Neural progenitor cell (in vitro differentiated cells): ENCODE data around the gene ILRUN. TPM values are rescaled to one million over a fixed set of nuclear protein-coding genes. Genes with fewer than 3 reads are reported as not detected.
"Not testable (repeated sequence)": the region's sequence is repeated elsewhere in the genome, so short reads cannot be mapped to it uniquely, and the experiment has no call there.

Experiments
- DNase-seq: peaks from one replicate; pipeline ENCODE4 v3.0.0-alpha.2; 2016; ENCODE audit warnings: low spot score
- H2AFZ ChIP-seq: fragments of 200-600 bp; sonication (generic); replicated peaks from 2 replicates; pipeline ENCODE4 v1.6.1; 2016; ENCODE audit warnings: antibody characterized with exemption
- H3F3A ChIP-seq: fragments of 200-600 bp; sonication (generic); 2 replicates; pipeline ENCODE4 v1.6.1; 2016; ENCODE audit warnings: antibody characterized with exemption, low read depth
- H3K27ac ChIP-seq: fragments of 200-600 bp; sonication (generic); 2 replicates; pipeline ENCODE4 v1.5.1; 2016; ENCODE audit warnings: mild to moderate bottlenecking
- H3K27me3 ChIP-seq: fragments of 200-600 bp; sonication (generic); 2 replicates; pipeline ENCODE4 v1.6.1; 2016; ENCODE audit warnings: mild to moderate bottlenecking, moderate library complexity
- H3K36me3 ChIP-seq: fragments of 200-600 bp; sonication (generic); 2 replicates; pipeline ENCODE4 v1.5.1; 2016
- H3K4me1 ChIP-seq: fragments of 200-600 bp; sonication (generic); 2 replicates; pipeline ENCODE4 v1.6.1; 2016; ENCODE audit warnings: mixed run types
- H3K4me2 ChIP-seq: fragments of 200-600 bp; sonication (generic); 2 replicates; pipeline ENCODE4 v1.6.1; 2016
- H3K4me3 ChIP-seq: fragments of 200-600 bp; sonication (generic); 2 replicates; pipeline ENCODE4 v1.5.1; 2016
- H3K79me2 ChIP-seq: fragments of 200-600 bp; sonication (generic); 2 replicates; pipeline ENCODE4 v1.6.1; 2016; ENCODE audit warnings: low read depth
- H3K9ac ChIP-seq: fragments of 200-600 bp; sonication (generic); 2 replicates; pipeline ENCODE4 v1.6.1; 2016
- H3K9me3 ChIP-seq: fragments of 200-600 bp; sonication (generic); 2 replicates; pipeline ENCODE4 v1.5.1; 2016; ENCODE audit warnings: low read depth
- H4K20me1 ChIP-seq: fragments of 200-600 bp; sonication (generic); 2 replicates; pipeline ENCODE4 v1.6.1; 2016; ENCODE audit warnings: low read depth
- H3K27ac Mint-ChIP-seq: 3 replicates; pipeline ENCODE4 v1.8.0; 2021; ENCODE audit warnings: mixed read lengths
- H3K27me3 Mint-ChIP-seq: 2 replicates; pipeline ENCODE4 v1.8.0; 2022; ENCODE audit warnings: low read depth, mild to moderate bottlenecking, inconsistent platforms, moderate library complexity, mixed read lengths; ENCODE audit not compliant: insufficient read depth
- H3K36me3 Mint-ChIP-seq: 3 replicates; pipeline ENCODE4 v1.8.0; 2021; ENCODE audit warnings: mixed read lengths
- H3K4me1 Mint-ChIP-seq: 3 replicates; pipeline ENCODE4 v1.8.0; 2021; ENCODE audit warnings: mixed read lengths
- H3K4me3 Mint-ChIP-seq: 3 replicates; pipeline ENCODE4 v1.8.0; 2021; ENCODE audit warnings: mild to moderate bottlenecking, moderate library complexity, mixed read lengths
- H3K9me3 Mint-ChIP-seq: 3 replicates; pipeline ENCODE4 v1.8.0; 2020; ENCODE audit warnings: mixed read lengths
- EZH2 ChIP-seq: fragments of 200-600 bp; sonication (generic); IDR thresholded peaks from 2 replicates; pipeline ENCODE4 v1.6.1; 2017; ENCODE audit warnings: antibody characterized with exemption, mild to moderate bottlenecking, moderate library complexity
- EZH2phosphoT487 ChIP-seq: fragments of 200-600 bp; sonication (generic); IDR thresholded peaks from 2 replicates; pipeline ENCODE4 v1.6.1; 2017; ENCODE audit warnings: antibody characterized with exemption
- total RNA-seq: library from RNA; depleted of rRNA; stranded (reverse); fragments of >200 nt; gene quantifications from 2 replicates; pipeline ENCODE4 v1.2.3, GENCODE V29; 2015; ENCODE audit warnings: low replicate concordance
- TF ChIP-seq, protein P1 (sequence below): fragments of 200-600 bp; sonication (generic); IDR thresholded peaks from 2 replicates; pipeline ENCODE4 v1.5.1; 2017; ENCODE audit warnings: antibody characterized with exemption, mild to moderate bottlenecking

The ILRUN gene
- total RNA-seq, 1 donor from 2014 or later: 33.2 TPM

DNA sequence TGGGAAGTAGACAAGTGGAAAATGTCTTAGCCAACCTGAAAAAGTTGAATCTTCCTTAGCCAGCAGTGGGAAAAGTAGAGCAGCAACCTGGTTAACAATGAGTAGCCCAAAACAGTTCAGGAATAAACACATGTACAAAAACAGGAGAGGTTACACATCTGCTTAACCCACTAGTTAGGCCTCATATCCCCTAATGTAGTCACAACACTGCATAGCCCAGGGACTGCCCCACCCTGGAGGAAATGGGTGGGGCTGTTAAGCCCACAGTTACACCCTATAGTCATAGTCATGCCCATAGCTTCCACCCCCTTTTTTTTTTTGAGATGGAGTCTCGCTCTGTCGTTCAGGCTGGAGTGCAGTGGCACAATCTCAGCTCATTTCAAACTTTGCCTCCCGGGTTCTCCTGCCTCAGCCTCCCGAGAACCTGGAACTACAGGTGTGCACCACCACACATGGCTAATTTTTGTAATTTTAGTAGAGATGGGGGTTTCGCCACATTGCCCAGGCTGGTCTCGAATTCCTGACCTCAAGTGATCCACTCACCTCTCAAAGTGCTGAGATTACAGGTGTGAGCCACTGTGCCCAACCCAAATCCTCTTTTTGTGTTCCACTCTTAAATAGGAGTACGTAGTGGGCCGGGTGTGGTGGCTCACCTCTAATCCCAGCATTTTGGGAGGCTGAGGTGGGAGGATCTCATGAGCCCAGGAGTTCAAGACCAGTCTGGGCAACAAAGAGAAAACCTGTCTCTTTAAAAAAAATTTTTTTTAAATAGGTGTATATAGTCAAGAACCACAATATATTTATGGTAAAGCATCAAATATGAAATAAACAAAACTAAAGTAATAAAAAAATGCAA is 24.5 kb downstream of the ILRUN start:
- no peak overlapping the region for H3K27ac Mint-ChIP-seq

DNA sequence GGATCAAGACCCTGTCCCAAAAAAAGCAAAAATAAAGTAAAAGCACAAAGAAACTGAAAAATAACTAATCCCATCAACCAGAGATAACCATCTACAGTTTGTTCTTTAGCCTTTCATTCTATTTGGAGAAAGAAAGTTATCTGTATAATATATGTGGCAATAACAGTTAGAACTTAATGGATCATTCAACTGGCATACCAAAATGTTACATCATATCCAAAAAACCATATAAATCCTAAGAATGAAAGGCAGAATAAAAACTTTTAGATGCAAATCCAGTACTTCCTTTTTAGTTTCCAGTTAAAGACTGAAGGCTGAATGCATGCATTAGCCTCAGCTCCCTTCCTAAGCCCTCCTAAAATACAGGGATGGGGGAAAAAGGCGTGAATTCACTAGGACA is 25.2 kb downstream of the ILRUN start:
- Histone ChIP-seq H3K9me3 (no peaks in the 10 kb centered on the region), H2AFZ (no peak overlapping the region), H3K9ac (no peak overlapping the region), H3K4me2 (no peak overlapping the region), H3K4me1 (no peaks in the 10 kb centered on the region), H4K20me1 (peaks cover 43% of the 10 kb centered on the region), H3F3A (peaks cover 7% of the 10 kb centered on the region), H3K79me2 (peaks cover 87% of the 10 kb centered on the region), H3K4me3 (no peak overlapping the region), H3K36me3 (no peaks in the 10 kb centered on the region), H3K27ac (no peak overlapping the region), H3K27me3 (no peaks in the 10 kb centered on the region)
- H3K4me3 Mint-ChIP-seq: no peak overlapping the region
- H3K4me1 Mint-ChIP-seq: peaks cover 7% of the 10 kb centered on the region
- no peak for DNase-seq
- peaks cover 5% of the 10 kb centered on the region for H3K36me3 Mint-ChIP-seq
- no peak overlapping the region for H3K27ac Mint-ChIP-seq
- H3K27me3 Mint-ChIP-seq: no peaks in the 10 kb centered on the region
- TF ChIP-seq, protein P1, sequence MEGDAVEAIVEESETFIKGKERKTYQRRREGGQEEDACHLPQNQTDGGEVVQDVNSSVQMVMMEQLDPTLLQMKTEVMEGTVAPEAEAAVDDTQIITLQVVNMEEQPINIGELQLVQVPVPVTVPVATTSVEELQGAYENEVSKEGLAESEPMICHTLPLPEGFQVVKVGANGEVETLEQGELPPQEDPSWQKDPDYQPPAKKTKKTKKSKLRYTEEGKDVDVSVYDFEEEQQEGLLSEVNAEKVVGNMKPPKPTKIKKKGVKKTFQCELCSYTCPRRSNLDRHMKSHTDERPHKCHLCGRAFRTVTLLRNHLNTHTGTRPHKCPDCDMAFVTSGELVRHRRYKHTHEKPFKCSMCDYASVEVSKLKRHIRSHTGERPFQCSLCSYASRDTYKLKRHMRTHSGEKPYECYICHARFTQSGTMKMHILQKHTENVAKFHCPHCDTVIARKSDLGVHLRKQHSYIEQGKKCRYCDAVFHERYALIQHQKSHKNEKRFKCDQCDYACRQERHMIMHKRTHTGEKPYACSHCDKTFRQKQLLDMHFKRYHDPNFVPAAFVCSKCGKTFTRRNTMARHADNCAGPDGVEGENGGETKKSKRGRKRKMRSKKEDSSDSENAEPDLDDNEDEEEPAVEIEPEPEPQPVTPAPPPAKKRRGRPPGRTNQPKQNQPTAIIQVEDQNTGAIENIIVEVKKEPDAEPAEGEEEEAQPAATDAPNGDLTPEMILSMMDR: no peak
- TF ChIP-seq EZH2 (no peak), EZH2phosphoT487 (no peak)
- H3K9me3 Mint-ChIP-seq: no peaks in the 10 kb centered on the region

More for the DNA sequence above, 24.5 kb downstream of the ILRUN start:
- no peak overlapping the region for H3K4me3 ChIP-seq
- H3K36me3 ChIP-seq: no peaks in the 10 kb centered on the region
- no peak for TF ChIP-seq EZH2
- TF ChIP-seq EZH2phosphoT487: no peak
- TF ChIP-seq, protein P1: no peak
- no peak overlapping the region for H3K27ac ChIP-seq
- peaks cover 5% of the 10 kb centered on the region for H3K4me1 Mint-ChIP-seq
- peaks cover 42% of the 10 kb centered on the region for H4K20me1 ChIP-seq
- no peaks in the 10 kb centered on the region for H3K27me3 ChIP-seq
- H3K4me2 ChIP-seq: no peak overlapping the region
- peaks cover 8% of the 10 kb centered on the region for H3K36me3 Mint-ChIP-seq
- H3K9ac ChIP-seq: no peak overlapping the region
- no peak for DNase-seq
- no peak overlapping the region for H3K4me3 Mint-ChIP-seq
- no peak overlapping the region for H2AFZ ChIP-seq
- H3K9me3 Mint-ChIP-seq: no peaks in the 10 kb centered on the region
- peaks cover 87% of the 10 kb centered on the region for H3K79me2 ChIP-seq
- no peaks in the 10 kb centered on the region for H3K9me3 ChIP-seq
- no peaks in the 10 kb centered on the region for H3K27me3 Mint-ChIP-seq
- peaks cover 7% of the 10 kb centered on the region for H3F3A ChIP-seq
- no peaks in the 10 kb centered on the region for H3K4me1 ChIP-seq

DNA sequence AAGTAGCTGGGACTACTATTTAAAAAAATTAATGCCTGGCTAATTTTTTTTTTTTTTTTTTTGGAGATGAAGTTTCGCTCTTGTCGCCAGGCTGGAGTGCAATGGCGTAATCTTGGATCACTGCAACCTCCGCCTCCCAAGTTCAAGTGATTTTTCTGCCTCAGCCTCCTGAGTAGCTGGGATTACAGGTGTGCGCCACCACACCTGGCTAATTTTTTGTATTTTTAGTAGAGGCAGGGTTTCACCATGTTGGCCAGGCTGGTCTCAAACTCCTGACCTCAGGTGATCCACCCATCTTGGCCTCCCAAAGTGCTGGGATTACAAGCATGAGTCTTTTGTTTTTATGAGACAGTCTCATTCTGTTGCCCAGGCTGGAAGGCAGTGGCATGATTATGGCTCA is 27.8 kb downstream of the ILRUN start:
- not testable (repeated sequence) for H2AFZ ChIP-seq, H3K4me2 ChIP-seq, H3K27me3 ChIP-seq, H3F3A ChIP-seq, H3K36me3 Mint-ChIP-seq, H3K27ac ChIP-seq, H3K9me3 Mint-ChIP-seq, H3K4me1 Mint-ChIP-seq, H3K9me3 ChIP-seq, H3K27me3 Mint-ChIP-seq, DNase-seq, H3K4me3 ChIP-seq, H3K36me3 ChIP-seq, H3K9ac ChIP-seq, H3K4me1 ChIP-seq, H3K27ac Mint-ChIP-seq, H3K4me3 Mint-ChIP-seq
- Histone ChIP-seq H4K20me1 (peaks cover 37% of the 10 kb centered on the region), H3K79me2 (peaks cover 93% of the 10 kb centered on the region)
